OCI-LY7 (cell line): ENCODE measurements around the gene UGT2B15. TPM values are rescaled to one million over a fixed set of nuclear protein-coding genes. Genes with fewer than 3 reads are reported as not detected.
"Not testable (repeated sequence)": the region's sequence is repeated elsewhere in the genome, so short reads cannot be mapped to it uniquely, and the experiment has no call there.

Experiments used
- BruUV-seq: library from RNA; stranded (reverse); fragments of 400-500 nt; replicated peaks from 2 replicates; lab custom pipeline; 2021; lab: Mats Ljungman, UMichigan
- CTCF ChIA-PET: fragments of 300-600 bp; sonication (Branson Sonifier 250); formaldehyde crosslinking; loops from one replicate; lab custom pipeline; 2022; ENCODE audit warnings: antibody characterized with exemption; ENCODE audit not compliant: unreplicated experiment; lab: Charles Lee
- POLR2A ChIA-PET: fragments of 300-600 bp; sonication (Branson Sonifier 250); formaldehyde crosslinking; loops from one replicate; lab custom pipeline; 2022; ENCODE audit warnings: antibody characterized with exemption; lab: Charles Lee
- DNase-seq: peaks from one replicate; pipeline ENCODE4 v3.0.0-alpha.2; 2015; ENCODE audit warnings: low spot score
- H2AFZ ChIP-seq: fragments of 200-600 bp; sonication (generic), shearing (Covaris generic); 2 replicates; pipeline ENCODE4 v1.6.1; 2014; ENCODE audit warnings: mild to moderate bottlenecking, antibody characterized with exemption, low read length, moderate library complexity
- H3K27ac ChIP-seq: fragments of 200-600 bp; sonication (generic); 2 replicates; pipeline ENCODE4 v1.5.1; 2014; ENCODE audit warnings: mixed run types, low read depth, mild to moderate bottlenecking, moderate library complexity, low read length, inconsistent platforms; ENCODE audit not compliant: poor library complexity, severe bottlenecking
- H3K36me3 ChIP-seq: fragments of 200-600 bp; sonication (generic); 2 replicates; pipeline ENCODE4 v1.6.1; 2014; ENCODE audit warnings: mild to moderate bottlenecking, antibody characterized with exemption, low read length, moderate library complexity, mixed read lengths; ENCODE audit not compliant: insufficient read depth
- H3K4me1 ChIP-seq: fragments of 200-600 bp; sonication (generic); 2 replicates; pipeline ENCODE4 v1.5.1; 2014; ENCODE audit warnings: mild to moderate bottlenecking, low read length; ENCODE audit not compliant: insufficient read depth, poor library complexity, severe bottlenecking
- H3K4me2 ChIP-seq: fragments of 200-600 bp; sonication (generic); 2 replicates; pipeline ENCODE4 v1.6.1; 2014; ENCODE audit warnings: mild to moderate bottlenecking, low read length
- H3K4me3 ChIP-seq: fragments of 200-600 bp; sonication (generic); 2 replicates; pipeline ENCODE4 v1.5.1; 2014; ENCODE audit warnings: mild to moderate bottlenecking, low read depth, low read length; ENCODE audit not compliant: poor library complexity, severe bottlenecking
- H3K79me2 ChIP-seq: fragments of 200-600 bp; sonication (generic); 2 replicates; pipeline ENCODE4 v1.6.1; 2016; ENCODE audit warnings: low read depth, mild to moderate bottlenecking, low read length, moderate library complexity, mixed read lengths; ENCODE audit not compliant: insufficient read depth
- H3K9me2 ChIP-seq: fragments of 200-600 bp; sonication (generic); 2 replicates; pipeline ENCODE4 v1.6.1; 2016; ENCODE audit warnings: mild to moderate bottlenecking, low read length, mixed read lengths; ENCODE audit not compliant: insufficient read depth
- H3K9me3 ChIP-seq: fragments of 200-600 bp; sonication (generic); 2 replicates; pipeline ENCODE4 v1.6.1; 2014; ENCODE audit warnings: mild to moderate bottlenecking, mixed run types, low read length, mixed read lengths
- H4K20me1 ChIP-seq: fragments of 200-600 bp; sonication (generic); 2 replicates; pipeline ENCODE4 v1.6.1; 2014; ENCODE audit warnings: mild to moderate bottlenecking, antibody characterized with exemption, low read length, moderate library complexity, mixed read lengths; ENCODE audit not compliant: insufficient read depth
- EZH2phosphoT487 ChIP-seq: fragments of 200-600 bp; sonication (generic); IDR thresholded peaks from 2 replicates; pipeline ENCODE4 v1.6.1; 2018; ENCODE audit warnings: low read depth, borderline replicate concordance, mild to moderate bottlenecking, mixed run types, antibody characterized with exemption, low read length, moderate library complexity, mixed read lengths
- intact Hi-C: fragments of 100-400 bp; cut with micrococcal nuclease; formaldehyde crosslinking; loops from one replicate; pipeline ENCODE4 v1.10.0; 2022; ENCODE audit not compliant: unreplicated experiment
- total RNA-seq, 2 experiments: library from RNA; depleted of rRNA in 1 of 2; stranded (reverse); fragments of >200 nt in 1 of 2; shearing (Covaris generic) in 1 of 2; gene quantifications; 2 replicates each; pipeline ENCODE4 v1.2.3, GENCODE V29; 2014 to 2022
- TF ChIP-seq, protein P1 (sequence below): fragments of 200-600 bp; sonication (generic); conservative IDR thresholded peaks from 2 replicates; pipeline ENCODE4 v1.5.1; 2014; ENCODE audit warnings: mild to moderate bottlenecking, antibody characterized with exemption, low read length, moderate library complexity, mixed read lengths

The UGT2B15 gene
- total RNA-seq, 2 experiments from 2014 or later, result not detected

DNA sequence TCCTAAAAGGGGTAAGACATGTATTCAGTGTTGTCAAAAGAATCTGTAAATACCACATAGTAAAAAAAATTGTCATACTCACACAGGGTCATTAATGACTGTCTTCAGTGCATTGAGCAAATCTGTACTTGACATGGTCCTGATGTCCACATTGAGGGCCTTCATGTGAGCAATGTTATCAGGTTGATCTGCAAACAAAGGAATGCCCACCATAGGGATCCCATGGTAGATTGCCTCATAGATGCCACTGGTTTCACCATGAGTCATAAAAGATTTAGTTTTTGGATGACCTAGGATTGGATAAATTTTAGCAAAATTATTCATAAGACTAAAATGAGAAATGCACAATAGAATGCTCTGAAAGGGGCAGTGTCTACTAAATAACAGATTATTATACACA, 38.1 kb upstream of the UGT2B15 start:
- Histone ChIP-seq H2AFZ (no peak overlapping the region), H3K36me3 (no peaks in the 10 kb centered on the region), H3K9me2 (no peaks in the 10 kb centered on the region), H3K4me3 (no peak overlapping the region), H3K27ac (no peak overlapping the region), H3K4me2 (no peak overlapping the region), H3K4me1 (no peaks in the 10 kb centered on the region), H3K9me3 (no peaks in the 10 kb centered on the region), H4K20me1 (no peaks in the 10 kb centered on the region), H3K79me2 (no peaks in the 10 kb centered on the region)
- intact Hi-C loops, result no loop called here
- DNase-seq, result no peak
- no TSS peak for BruUV-seq
- ChIA-PET CTCF (no interaction called here), POLR2A (no interaction called here)
- no peak for TF ChIP-seq EZH2phosphoT487
- TF ChIP-seq, protein P1, sequence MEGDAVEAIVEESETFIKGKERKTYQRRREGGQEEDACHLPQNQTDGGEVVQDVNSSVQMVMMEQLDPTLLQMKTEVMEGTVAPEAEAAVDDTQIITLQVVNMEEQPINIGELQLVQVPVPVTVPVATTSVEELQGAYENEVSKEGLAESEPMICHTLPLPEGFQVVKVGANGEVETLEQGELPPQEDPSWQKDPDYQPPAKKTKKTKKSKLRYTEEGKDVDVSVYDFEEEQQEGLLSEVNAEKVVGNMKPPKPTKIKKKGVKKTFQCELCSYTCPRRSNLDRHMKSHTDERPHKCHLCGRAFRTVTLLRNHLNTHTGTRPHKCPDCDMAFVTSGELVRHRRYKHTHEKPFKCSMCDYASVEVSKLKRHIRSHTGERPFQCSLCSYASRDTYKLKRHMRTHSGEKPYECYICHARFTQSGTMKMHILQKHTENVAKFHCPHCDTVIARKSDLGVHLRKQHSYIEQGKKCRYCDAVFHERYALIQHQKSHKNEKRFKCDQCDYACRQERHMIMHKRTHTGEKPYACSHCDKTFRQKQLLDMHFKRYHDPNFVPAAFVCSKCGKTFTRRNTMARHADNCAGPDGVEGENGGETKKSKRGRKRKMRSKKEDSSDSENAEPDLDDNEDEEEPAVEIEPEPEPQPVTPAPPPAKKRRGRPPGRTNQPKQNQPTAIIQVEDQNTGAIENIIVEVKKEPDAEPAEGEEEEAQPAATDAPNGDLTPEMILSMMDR, result no peak

- H3K36me3 ChIP-seq, H3K4me2 ChIP-seq, H3K9me3 ChIP-seq, H3K9me2 ChIP-seq, H2AFZ ChIP-seq, H3K27ac ChIP-seq, intact Hi-C loops, CTCF ChIA-PET, H3K4me1 ChIP-seq, POLR2A ChIA-PET, DNase-seq, H4K20me1 ChIP-seq, H3K79me2 ChIP-seq, BruUV-seq, H3K4me3 ChIP-seq: not testable (repeated sequence)
Measured at GRCh38 chr4:68703168-68703567, 32.7 kb upstream of the UGT2B15 start.

- BruUV-seq, result no TSS peak
- no peaks in the 10 kb centered on the region for H3K9me3 ChIP-seq
- CTCF ChIA-PET, result no interaction called here
- no peak overlapping the region for H2AFZ ChIP-seq
- H3K4me2 ChIP-seq, result no peak overlapping the region
- H3K4me1 ChIP-seq, result no peaks in the 10 kb centered on the region
- H3K27ac ChIP-seq, result no peak overlapping the region
- POLR2A ChIA-PET, result no interaction called here
- TF ChIP-seq EZH2phosphoT487, result no peak
- TF ChIP-seq, protein P1, result no peak
- H3K36me3 ChIP-seq, result no peaks in the 10 kb centered on the region
- no peak overlapping the region for H3K4me3 ChIP-seq
- H4K20me1 ChIP-seq, result no peaks in the 10 kb centered on the region
- intact Hi-C loops, result no loop called here
- no peaks in the 10 kb centered on the region for H3K9me2 ChIP-seq
- no peak for DNase-seq
- no peaks in the 10 kb centered on the region for H3K79me2 ChIP-seq
Measured at GRCh38 chr4:68700152-68700551, 29.7 kb upstream of the UGT2B15 start.
